IMR-90 (cell line): ENCODE data around the gene PIK3R4. TPM values are rescaled to one million over a fixed set of nuclear protein-coding genes. Genes with fewer than 3 reads are reported as not detected.

Experiments
- ATAC-seq: fragments of 200-7000 bp; cut with Tn5 transposase; 2 replicates; pipeline ENCODE4 v1.9.1; 2020; ENCODE audit warnings: low read depth, mild to moderate bottlenecking, moderate library complexity
- BruUV-seq: library from RNA; stranded (reverse); fragments of 400-500 nt; replicated peaks from 2 replicates; lab custom pipeline; 2021; lab: Mats Ljungman, UMichigan
- CTCF ChIA-PET: fragments of 300-600 bp; formaldehyde crosslinking; extraction: SDS; loops from one replicate; lab custom pipeline; 2021; ENCODE audit warnings: antibody characterized with exemption; lab: Yijun Ruan, JAX
- POLR2A ChIA-PET: fragments of 300-600 bp; sonication (Branson Sonifier 250); formaldehyde crosslinking; loops from one replicate; lab custom pipeline; 2022; ENCODE audit warnings: antibody characterized with exemption; ENCODE audit not compliant: unreplicated experiment; lab: Charles Lee
- DNase-seq: peaks from one replicate; pipeline ENCODE4 v3.0.0; 2013
- H2AFZ ChIP-seq: replicated peaks from 2 replicates; pipeline ENCODE3; 2013; ENCODE audit warnings: low read length, mild to moderate bottlenecking; ENCODE audit not compliant: poor library complexity
- H2AK5ac ChIP-seq: 2 replicates; pipeline ENCODE4 v1.6.1; 2013; ENCODE audit warnings: low read depth, low read length, inconsistent platforms
- H2AK9ac ChIP-seq: replicated peaks from 2 replicates; pipeline ENCODE3; 2013; ENCODE audit warnings: mild to moderate bottlenecking, low read depth, low read length, moderate library complexity; ENCODE audit not compliant: poor library complexity
- H2BK120ac ChIP-seq: 2 replicates; pipeline ENCODE4 v1.6.1; 2013; ENCODE audit warnings: low read depth, low read length, inconsistent platforms
- H2BK15ac ChIP-seq: 3 replicates; pipeline ENCODE4 v1.6.1; 2013; ENCODE audit warnings: low read depth, low read length, inconsistent platforms
- H2BK20ac ChIP-seq: 2 replicates; pipeline ENCODE4 v1.6.1; 2013; ENCODE audit warnings: low read depth, mild to moderate bottlenecking, inconsistent platforms, low read length, moderate library complexity
- H2BK5ac ChIP-seq: 2 replicates; pipeline ENCODE4 v1.6.1; 2013; ENCODE audit warnings: mild to moderate bottlenecking, low read depth, low read length, inconsistent platforms; ENCODE audit not compliant: poor library complexity, severe bottlenecking
- H3K14ac ChIP-seq: replicated peaks from 2 replicates; pipeline ENCODE4 v1.6.1; 2013; ENCODE audit warnings: low read depth, low read length, inconsistent platforms
- H3K18ac ChIP-seq: 2 replicates; pipeline ENCODE4 v1.6.1; 2013; ENCODE audit warnings: low read depth, low read length, control low read depth
- H3K23ac ChIP-seq: 2 replicates; pipeline ENCODE4 v1.6.1; 2013; ENCODE audit warnings: low read depth, low read length, inconsistent platforms
- H3K27ac ChIP-seq: 2 replicates; pipeline ENCODE4 v1.5.1; 2013; ENCODE audit warnings: mild to moderate bottlenecking, control low read depth, low read length; ENCODE audit not compliant: insufficient read depth
- H3K27me3 ChIP-seq: 2 replicates; pipeline ENCODE4 v1.6.1; 2013; ENCODE audit warnings: low read length; ENCODE audit not compliant: control insufficient read depth, insufficient read depth
- H3K36me3 ChIP-seq: 2 replicates; pipeline ENCODE4 v1.6.1; 2013; ENCODE audit warnings: low read length, mixed read lengths; ENCODE audit not compliant: control insufficient read depth, insufficient read depth
- H3K4ac ChIP-seq: 2 replicates; pipeline ENCODE4 v1.6.1; 2013; ENCODE audit warnings: low read depth, low read length, inconsistent platforms
- H3K4me1 ChIP-seq: 2 replicates; pipeline ENCODE4 v1.6.1; 2013; ENCODE audit warnings: low read length, mixed read lengths; ENCODE audit not compliant: control insufficient read depth, insufficient read depth
- H3K4me2 ChIP-seq: 2 replicates; pipeline ENCODE4 v1.6.1; 2013; ENCODE audit warnings: low read depth, mild to moderate bottlenecking, control low read depth, low read length, moderate library complexity
- H3K4me3 ChIP-seq: 2 replicates; pipeline ENCODE4 v1.5.1; 2013; ENCODE audit warnings: low read depth, mild to moderate bottlenecking, control low read depth, low read length, moderate library complexity; ENCODE audit not compliant: insufficient read depth
- H3K56ac ChIP-seq: 2 replicates; pipeline ENCODE4 v1.6.1; 2013; ENCODE audit warnings: low read length, inconsistent platforms; ENCODE audit not compliant: insufficient read depth; ENCODE audit errors: extremely low read depth
- H3K79me1 ChIP-seq, 2 experiments: 2 replicates each; pipeline ENCODE4 v1.6.1; 2013; ENCODE audit warnings: low read length in 2 of 2, inconsistent platforms in 1 of 2, low read depth in 1 of 2
- H3K9ac ChIP-seq: 2 replicates; pipeline ENCODE4 v1.6.1; 2013; ENCODE audit warnings: low read depth, low read length, control low read depth
- H3K9me1 ChIP-seq: 2 replicates; pipeline ENCODE4 v1.6.1; 2013; ENCODE audit warnings: low read length, inconsistent platforms; ENCODE audit not compliant: insufficient read depth
- H3K9me3 ChIP-seq: 2 replicates; pipeline ENCODE4 v1.6.1; 2013; ENCODE audit warnings: low read length; ENCODE audit not compliant: control insufficient read depth, insufficient read depth
- H4K20me1 ChIP-seq: 2 replicates; pipeline ENCODE4 v1.6.1; 2013; ENCODE audit warnings: low read length, inconsistent platforms; ENCODE audit not compliant: insufficient read depth
- H4K5ac ChIP-seq: 2 replicates; pipeline ENCODE4 v1.6.1; 2013; ENCODE audit warnings: mild to moderate bottlenecking, low read depth, low read length, control low read depth
- H4K8ac ChIP-seq, 2 experiments: 2 replicates each; pipeline ENCODE4 v1.6.1; 2013; ENCODE audit warnings: low read depth in 2 of 2, low read length in 2 of 2, control low read depth in 1 of 2, inconsistent platforms in 1 of 2
- H4K91ac ChIP-seq: 2 replicates; pipeline ENCODE4 v1.6.1; 2013; ENCODE audit warnings: low read depth, low read length, inconsistent platforms; ENCODE audit not compliant: insufficient read depth
- CEBPB ChIP-seq: IDR thresholded peaks from 2 replicates; pipeline ENCODE4 v1.6.1; 2012; ENCODE audit warnings: low read depth, low read length, improper control_type of control experiment
- NFE2L2 ChIP-seq: fragments of 150-350 bp; IDR thresholded peaks from 2 replicates; pipeline ENCODE4 v1.6.1; 2016; ENCODE audit warnings: low read depth, mild to moderate bottlenecking, low read length
- RAD21 ChIP-seq: IDR thresholded peaks from 2 replicates; pipeline ENCODE4 v1.6.1; 2012; ENCODE audit warnings: low read length, improper control_type of control experiment
- WGBS, 2 experiments: methylation state at CpG; one replicate each; pipeline versions ENCODE4 v1.1.5 to v1.1.7; 2013; ENCODE audit warnings: missing lambda C conversion rate in 2 of 2; ENCODE audit not compliant: insufficient read length in 1 of 2; ENCODE audit errors: extremely low coverage in 2 of 2; 5-methylcytosine and 5-hydroxymethylcytosine counted together
- dilution Hi-C: fragments of 300-500 bp; cut with HindIII; formaldehyde crosslinking; loops from one replicate; pipeline ENCODE4 v1.14.3; 2018; ENCODE audit warnings: low sequenced_read_pairs; ENCODE audit not compliant: unreplicated experiment
- in situ Hi-C: fragments of 300-500 bp; cut with MboI; formaldehyde crosslinking; loops from 3 replicates; pipeline ENCODE4 v1.14.3; 2019; ENCODE audit warnings: low sequenced_read_pairs, inconsistent platforms, mixed read lengths
- intact Hi-C: fragments of 100-400 bp; cut with micrococcal nuclease; formaldehyde crosslinking; loops from 2 replicates; pipeline ENCODE4 v1.10.0; 2022
- polyA plus RNA-seq, 3 experiments: library from polyadenylated mRNA; depleted of rRNA; stranded (reverse); fragments of >200 nt; gene quantifications; 2 replicates each; pipeline ENCODE4 v1.2.3, GENCODE V29; 2012; ENCODE audit warnings: low replicate concordance in 1 of 3
- total RNA-seq: library from RNA; depleted of rRNA; stranded (reverse); fragments of >200 nt; gene quantifications from 2 replicates; pipeline ENCODE4 v1.2.3, GENCODE V29; 2012
- TF ChIP-seq, protein P1 (sequence below): conservative IDR thresholded peaks from 2 replicates; pipeline ENCODE4 v1.5.1; 2012; ENCODE audit warnings: mild to moderate bottlenecking, low read depth, low read length, improper control_type of control experiment
- TF ChIP-seq, protein P2 (sequence below): fragments of 150-350 bp; IDR thresholded peaks from 2 replicates; pipeline ENCODE4 v1.6.1; 2016; ENCODE audit warnings: low read depth, mild to moderate bottlenecking, low read length, moderate library complexity, borderline replicate concordance

The PIK3R4 gene
- total and polyA plus RNA-seq, 2 of the 4 experiments (the other 2 are of a cell fraction), result 19.7 to 27.2 TPM

DNA sequence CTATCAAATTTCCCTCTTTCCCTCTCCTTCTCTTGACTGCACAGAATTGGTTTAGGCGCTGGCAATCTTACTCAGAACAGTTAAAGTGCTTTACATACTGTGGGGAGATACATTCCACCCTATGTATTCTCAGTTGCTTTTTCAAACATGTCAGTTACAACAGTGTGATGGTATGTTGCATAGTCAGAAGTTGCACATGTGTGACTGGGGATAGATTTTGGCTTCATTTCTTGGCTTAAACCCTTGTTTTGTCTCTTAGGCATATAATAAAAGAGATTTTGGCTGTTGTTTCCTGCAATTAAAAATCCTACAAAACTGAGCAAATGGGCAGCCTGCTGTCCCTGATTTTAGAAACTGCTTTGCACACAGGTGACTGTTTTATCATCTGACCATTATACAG, 86.7 kb downstream of the PIK3R4 start:
- no peak overlapping the region for H4K91ac ChIP-seq
- CTCF ChIA-PET, result no interaction called here
- no peak overlapping the region for H2BK5ac ChIP-seq
- H3K14ac ChIP-seq, result no peak overlapping the region
- H4K5ac ChIP-seq, result no peak overlapping the region
- H3K18ac ChIP-seq, result no peak overlapping the region
- no peaks in the 10 kb centered on the region; the same call in 1 of the 2 replicates for H4K20me1 ChIP-seq
- DNase-seq (peak; percentile 4), ATAC-seq (no peak)
- H2BK120ac ChIP-seq, result no peak overlapping the region
- no peak overlapping the region for H3K9ac ChIP-seq
- no peak overlapping the region for H3K56ac ChIP-seq
- no peak overlapping the region for H3K27ac ChIP-seq
- no peak overlapping the region for H2BK15ac ChIP-seq
- no peak overlapping the region for H3K4me3 ChIP-seq
- no TSS peak for BruUV-seq
- no peaks in the 10 kb centered on the region; the same call in 1 of the 2 replicates for H3K9me1 ChIP-seq
- H3K9me3 ChIP-seq, result no peaks in the 10 kb centered on the region
- H3K23ac ChIP-seq, result no peak overlapping the region
- H2AK5ac ChIP-seq, result no peak overlapping the region
- no peak overlapping the region for H2AK9ac ChIP-seq
- no peak overlapping the region for H3K4ac ChIP-seq
- no CpG with 5 or more reads among the region's 1 CpG for WGBS, 2 experiments
- TF ChIP-seq RAD21 (no peak), NFE2L2 (no peak), CEBPB (no peak)
- TF ChIP-seq, protein P1, sequence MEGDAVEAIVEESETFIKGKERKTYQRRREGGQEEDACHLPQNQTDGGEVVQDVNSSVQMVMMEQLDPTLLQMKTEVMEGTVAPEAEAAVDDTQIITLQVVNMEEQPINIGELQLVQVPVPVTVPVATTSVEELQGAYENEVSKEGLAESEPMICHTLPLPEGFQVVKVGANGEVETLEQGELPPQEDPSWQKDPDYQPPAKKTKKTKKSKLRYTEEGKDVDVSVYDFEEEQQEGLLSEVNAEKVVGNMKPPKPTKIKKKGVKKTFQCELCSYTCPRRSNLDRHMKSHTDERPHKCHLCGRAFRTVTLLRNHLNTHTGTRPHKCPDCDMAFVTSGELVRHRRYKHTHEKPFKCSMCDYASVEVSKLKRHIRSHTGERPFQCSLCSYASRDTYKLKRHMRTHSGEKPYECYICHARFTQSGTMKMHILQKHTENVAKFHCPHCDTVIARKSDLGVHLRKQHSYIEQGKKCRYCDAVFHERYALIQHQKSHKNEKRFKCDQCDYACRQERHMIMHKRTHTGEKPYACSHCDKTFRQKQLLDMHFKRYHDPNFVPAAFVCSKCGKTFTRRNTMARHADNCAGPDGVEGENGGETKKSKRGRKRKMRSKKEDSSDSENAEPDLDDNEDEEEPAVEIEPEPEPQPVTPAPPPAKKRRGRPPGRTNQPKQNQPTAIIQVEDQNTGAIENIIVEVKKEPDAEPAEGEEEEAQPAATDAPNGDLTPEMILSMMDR, result no peak
- TF ChIP-seq, protein P2, sequence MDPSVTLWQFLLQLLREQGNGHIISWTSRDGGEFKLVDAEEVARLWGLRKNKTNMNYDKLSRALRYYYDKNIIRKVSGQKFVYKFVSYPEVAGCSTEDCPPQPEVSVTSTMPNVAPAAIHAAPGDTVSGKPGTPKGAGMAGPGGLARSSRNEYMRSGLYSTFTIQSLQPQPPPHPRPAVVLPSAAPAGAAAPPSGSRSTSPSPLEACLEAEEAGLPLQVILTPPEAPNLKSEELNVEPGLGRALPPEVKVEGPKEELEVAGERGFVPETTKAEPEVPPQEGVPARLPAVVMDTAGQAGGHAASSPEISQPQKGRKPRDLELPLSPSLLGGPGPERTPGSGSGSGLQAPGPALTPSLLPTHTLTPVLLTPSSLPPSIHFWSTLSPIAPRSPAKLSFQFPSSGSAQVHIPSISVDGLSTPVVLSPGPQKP, result no peak
- dilution Hi-C loops (no loop called here), in situ Hi-C loops (no loop called here), intact Hi-C loops (no loop called here)
- no peak overlapping the region for H3K4me2 ChIP-seq
- POLR2A ChIA-PET, result no interaction called here
- no peak overlapping the region for H4K8ac ChIP-seq
- H3K36me3 ChIP-seq, result no peaks in the 10 kb centered on the region
- no peak overlapping the region for H2AFZ ChIP-seq
- no peaks in the 10 kb centered on the region for H3K27me3 ChIP-seq
- no peaks in the 10 kb centered on the region for H3K79me1 ChIP-seq
- no peak overlapping the region for H2BK20ac ChIP-seq
- H3K4me1 ChIP-seq, result no peaks in the 10 kb centered on the region
